Upper lobe of right lung (tissue), 1 donor: ENCODE results near the gene KRTAP9-8. TPM values are rescaled to one million over a fixed set of nuclear protein-coding genes. Genes with fewer than 3 reads are reported as not detected.

Experiments used
- total RNA-seq: library from RNA; stranded (reverse); fragmentation: NEBNext Ultra II Directional; extraction: Animal tissue kit (Norgen Biotek cat#: 25700); gene quantifications from one replicate; pipeline ENCODE4 v1.2.1, GENCODE V29; 2021
- donor health status: DM: no; HTN: yes; CAD: no; lungs with severe emphysema.

Gene KRTAP9-8
- total RNA-seq, 1 donor from 2014 or later: not detected

Other genes starting within 250 kb of the KRTAP9-8 start
- gene KRTAP3-3, start 243.8 kb upstream of the KRTAP9-8 start, total RNA-seq: not detected
- gene KRTAP3-2, start 238.1 kb upstream of the KRTAP9-8 start, total RNA-seq: not detected
- gene KRTAP3-1, start 228.9 kb upstream of the KRTAP9-8 start, total RNA-seq: not detected
- gene KRTAP1-5, start 210.8 kb upstream of the KRTAP9-8 start, total RNA-seq: not detected
- gene KRTAP1-4, start 207.8 kb upstream of the KRTAP9-8 start, total RNA-seq: not detected
- not detected for gene KRTAP1-3, start 203.1 kb upstream of the KRTAP9-8 start, total RNA-seq
- gene KRTAP1-1, start 196.5 kb upstream of the KRTAP9-8 start, total RNA-seq: not detected
- gene KRTAP2-1, start 190.7 kb upstream of the KRTAP9-8 start, total RNA-seq: not detected
- not detected for gene KRTAP2-2, start 182.8 kb upstream of the KRTAP9-8 start, total RNA-seq
- gene KRTAP2-3, start 177.9 kb upstream of the KRTAP9-8 start, total RNA-seq: not detected
- not detected for gene KRTAP2-4, start 172.1 kb upstream of the KRTAP9-8 start, total RNA-seq
- gene KRTAP4-7, start 153.8 kb upstream of the KRTAP9-8 start, total RNA-seq: not detected
- not detected for gene KRTAP4-8, start 139.9 kb upstream of the KRTAP9-8 start, total RNA-seq
- not detected for gene KRTAP4-16, start 135.8 kb upstream of the KRTAP9-8 start, total RNA-seq
- gene KRTAP4-9, start 132.6 kb upstream of the KRTAP9-8 start, total RNA-seq: not detected
- not detected for gene KRTAP4-11, start 119.6 kb upstream of the KRTAP9-8 start, total RNA-seq
- gene KRTAP4-12, start 113.8 kb upstream of the KRTAP9-8 start, total RNA-seq: not detected
- gene KRTAP4-6, start 97.5 kb upstream of the KRTAP9-8 start, total RNA-seq: not detected
- gene KRTAP4-5, start 88.2 kb upstream of the KRTAP9-8 start, total RNA-seq: not detected
- not detected for gene KRTAP4-4, start 77.3 kb upstream of the KRTAP9-8 start, total RNA-seq
- not detected for gene KRTAP4-3, start 69.8 kb upstream of the KRTAP9-8 start, total RNA-seq
- gene KRTAP4-2, start 59.8 kb upstream of the KRTAP9-8 start, total RNA-seq: not detected
- not detected for gene KRTAP4-1, start 53.1 kb upstream of the KRTAP9-8 start, total RNA-seq
- not detected for gene KRTAP9-1, start 48.1 kb upstream of the KRTAP9-8 start, total RNA-seq
- gene KRTAP9-2, start 11.4 kb upstream of the KRTAP9-8 start, total RNA-seq: not detected
- gene KRTAP9-3, start 5.5 kb upstream of the KRTAP9-8 start, total RNA-seq: not detected
- not detected for gene KRTAP9-4, start 11.7 kb downstream of the KRTAP9-8 start, total RNA-seq
- gene KRTAP9-9, start 17.4 kb downstream of the KRTAP9-8 start, total RNA-seq: not detected
- not detected for gene KRTAP9-6, start 27.4 kb downstream of the KRTAP9-8 start, total RNA-seq
- gene KRTAP9-7, start 37.7 kb downstream of the KRTAP9-8 start, total RNA-seq: not detected
- gene KRTAP29-1, start 64.9 kb downstream of the KRTAP9-8 start, total RNA-seq: not detected
- not detected for gene KRTAP16-1, start 71.3 kb downstream of the KRTAP9-8 start, total RNA-seq
- not detected for gene KRTAP17-1, start 77.7 kb downstream of the KRTAP9-8 start, total RNA-seq
- not detected for gene KRT33A, start 112.8 kb downstream of the KRTAP9-8 start, total RNA-seq
- gene KRT33B, start 131.8 kb downstream of the KRTAP9-8 start, total RNA-seq: not detected
- not detected for gene KRT34, start 144.3 kb downstream of the KRTAP9-8 start, total RNA-seq
- not detected for gene KRT31, start 159.6 kb downstream of the KRTAP9-8 start, total RNA-seq
- gene KRT37, start 186.6 kb downstream of the KRTAP9-8 start, total RNA-seq: not detected
- gene KRT38, start 203.0 kb downstream of the KRTAP9-8 start, total RNA-seq: not detected
- not detected for gene KRT32, start 229.4 kb downstream of the KRTAP9-8 start, total RNA-seq
- not detected for gene KRT35, start 243.2 kb downstream of the KRTAP9-8 start, total RNA-seq